GM12891 (cell line): ENCODE data around the gene KCTD18.

Source experiments
- POLR2A ChIP-seq: IDR thresholded peaks from 2 replicates; pipeline ENCODE4 v1.6.1; 2011; ENCODE audit warnings: low read depth, low read length, control low read depth
- POLR2AphosphoS5 ChIP-seq: IDR thresholded peaks from 2 replicates; pipeline ENCODE4 v1.6.1; 2011; ENCODE audit warnings: low read depth, low read length, control low read depth

GRCh38 chr2:200459101-200459500 is 50.8 kb downstream of the KCTD18 start:
- TF ChIP-seq POLR2A (no peak), POLR2AphosphoS5 (no peak)
